Measurements from ENCODE around the gene C2CD4C.

The C2CD4C gene, protein sequence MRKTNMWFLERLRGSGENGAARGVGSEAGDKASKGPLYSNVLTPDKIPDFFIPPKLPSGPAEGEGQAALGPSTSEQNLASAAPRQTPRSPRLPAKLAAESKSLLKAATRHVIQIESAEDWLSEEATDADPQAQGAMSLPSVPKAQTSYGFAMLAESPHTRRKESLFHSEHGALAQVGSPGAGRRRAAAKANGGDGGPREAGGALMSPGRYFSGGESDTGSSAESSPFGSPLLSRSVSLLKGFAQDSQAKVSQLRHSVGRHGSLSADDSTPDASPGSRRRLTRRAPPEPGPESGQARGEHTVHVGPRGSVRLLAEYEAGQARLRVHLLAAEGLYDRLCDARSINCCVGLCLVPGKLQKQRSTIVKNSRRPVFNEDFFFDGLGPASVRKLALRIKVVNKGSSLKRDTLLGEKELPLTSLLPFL
- total RNA-seq: 0 reads per million in 3 donors

DNA sequence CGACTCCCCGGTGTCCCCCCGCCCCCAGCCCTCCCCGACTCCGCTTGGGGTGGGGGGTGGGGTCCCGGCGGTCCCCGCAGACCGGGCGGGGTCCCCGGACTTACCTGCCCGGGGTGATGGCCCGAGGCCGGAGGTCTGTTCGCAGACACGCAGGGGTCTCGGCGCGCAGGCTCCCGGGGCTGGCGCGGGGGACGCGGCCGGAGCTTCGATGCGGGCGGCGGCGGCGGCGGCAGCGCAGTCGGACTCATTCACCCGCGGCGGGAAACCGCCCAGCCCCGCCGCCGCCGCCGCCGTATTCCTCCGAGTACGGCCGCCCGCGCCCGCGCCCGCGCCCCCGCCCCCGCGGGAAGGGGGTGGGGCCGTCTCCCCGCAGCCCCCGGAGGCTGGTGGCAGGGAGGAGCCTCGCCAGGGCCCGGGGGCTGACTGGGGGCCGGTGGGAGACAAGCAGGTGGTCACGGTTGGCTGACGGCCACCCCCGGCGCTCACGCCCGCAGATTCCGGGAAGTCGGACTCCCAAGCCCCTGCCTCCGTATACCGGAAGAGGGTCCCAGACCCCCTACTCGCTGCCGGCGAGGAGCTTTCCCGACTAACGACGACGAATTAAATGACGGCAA is at the start of gene C2CD4C:
C2CD4C (minus strand) TSS at position 246 of the 614 bp plus-strand sequence. CDS start 786 bp downstream, outside the sequence.
- H3K4me3 ChIP-seq (ENCODE audit: insufficient read depth, low read depth, low read length, poor library complexity, severe bottlenecking): peak within 1 kb of the TSS; percentile 48
- no peaks in the 10 kb centered on the region for H3K36me3 ChIP-seq (ENCODE audit: control insufficient read depth, insufficient read depth, low read length)
- H3K9me3 ChIP-seq (ENCODE audit: control insufficient read depth, low read length): no peaks in the 10 kb centered on the region
- no peak within 1 kb of the TSS for H3K27ac ChIP-seq (ENCODE audit: insufficient read depth, low read length, poor library complexity, severe bottlenecking)
- H3K4me1 ChIP-seq (ENCODE audit: control insufficient read depth, insufficient read depth, low read length, poor library complexity, severe bottlenecking): peaks cover 18% of the 10 kb centered on the region
- no peak for DNase-seq
- H3K27me3 ChIP-seq (replicated peaks; ENCODE audit: control insufficient read depth, insufficient read depth, low read length, poor library complexity, severe bottlenecking): peaks cover 11% of the 10 kb centered on the region

DNA sequence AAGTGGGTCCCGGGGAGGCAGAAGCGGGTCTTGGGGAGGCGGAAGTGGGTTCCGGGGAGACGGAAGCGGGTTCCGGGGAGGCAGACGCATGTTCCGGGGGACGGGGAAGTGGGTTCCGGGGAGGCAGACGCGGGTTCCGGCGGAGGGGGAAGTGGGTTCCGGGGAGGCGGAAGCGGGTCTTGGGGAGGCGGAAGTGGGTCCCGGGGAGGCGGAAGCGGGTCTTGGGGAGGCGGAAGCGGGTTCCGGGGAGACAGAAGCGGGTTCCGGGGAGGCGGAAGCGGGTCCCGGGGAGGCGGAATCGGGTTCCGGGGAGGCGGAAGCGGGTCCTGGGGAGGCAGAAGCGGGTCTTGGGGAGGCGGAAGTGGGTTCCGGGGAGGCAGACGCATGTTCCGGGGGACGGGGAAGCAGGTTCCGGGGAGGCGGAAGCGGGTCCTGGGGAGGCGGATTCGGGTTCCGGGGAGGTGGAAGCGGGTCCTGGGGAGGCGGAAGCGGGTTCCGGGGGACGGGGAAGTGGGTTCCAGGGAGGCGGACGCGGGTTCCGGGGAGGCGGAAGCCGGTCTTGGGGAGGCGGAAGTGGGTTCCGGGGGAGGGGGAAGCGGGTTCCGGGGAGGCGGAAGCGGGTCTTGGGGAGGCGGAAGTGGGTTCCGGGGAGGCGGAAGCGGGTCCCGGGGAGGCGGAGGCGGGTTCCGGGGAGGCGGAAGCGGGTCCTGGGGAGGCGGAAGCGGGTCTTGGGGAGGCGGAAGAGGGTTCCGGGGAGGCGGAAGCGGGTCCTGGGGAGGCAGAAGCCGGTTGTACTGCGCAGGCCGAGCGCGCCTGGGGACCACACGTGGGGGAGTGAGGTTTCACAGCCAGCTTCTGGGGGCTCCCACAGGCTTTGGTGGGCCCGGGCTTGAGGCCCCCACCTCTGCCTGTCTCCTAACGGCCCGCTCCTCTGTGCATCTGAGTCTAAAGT is 49.4 kb upstream of the C2CD4C start:
- H3K4me3 ChIP-seq (ENCODE audit: insufficient read depth, low read depth, low read length, poor library complexity, severe bottlenecking): no peak overlapping the region
- H3K27me3 ChIP-seq (replicated peaks; ENCODE audit: control insufficient read depth, insufficient read depth, low read length, poor library complexity, severe bottlenecking): peaks cover 27% of the 10 kb centered on the region
- H3K4me1 ChIP-seq (ENCODE audit: control insufficient read depth, insufficient read depth, low read length, poor library complexity, severe bottlenecking): peaks cover 9% of the 10 kb centered on the region
- H3K9me3 ChIP-seq (ENCODE audit: control insufficient read depth, low read length): no peaks in the 10 kb centered on the region
- no peak overlapping the region for H3K27ac ChIP-seq (ENCODE audit: insufficient read depth, low read length, poor library complexity, severe bottlenecking)
- no peak for DNase-seq
- no peaks in the 10 kb centered on the region for H3K36me3 ChIP-seq (ENCODE audit: control insufficient read depth, insufficient read depth, low read length)

DNA sequence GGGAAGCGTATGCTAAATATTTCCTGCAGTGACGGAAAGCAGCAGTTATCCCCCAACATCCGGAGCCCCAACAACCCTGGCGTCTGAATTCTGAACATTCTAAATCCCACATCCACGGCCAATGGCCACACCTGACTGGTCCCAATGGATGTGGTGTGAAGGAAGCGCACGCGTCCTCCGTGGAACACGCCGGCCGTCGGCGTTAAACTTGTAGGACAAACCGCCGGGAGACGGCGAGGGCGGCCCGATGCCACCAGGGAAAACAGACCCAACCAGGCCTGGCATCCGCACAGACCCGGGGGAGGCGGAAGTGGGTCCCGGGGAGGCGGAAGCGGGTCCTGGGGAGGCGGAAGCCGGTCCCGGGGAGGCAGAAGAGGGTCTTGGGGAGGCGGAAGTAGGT is 48.7 kb upstream of the C2CD4C start:
- Histone ChIP-seq H3K27ac (ENCODE audit: insufficient read depth, low read length, poor library complexity, severe bottlenecking) (no peak overlapping the region), H3K9me3 (ENCODE audit: control insufficient read depth, low read length) (no peaks in the 10 kb centered on the region), H3K36me3 (ENCODE audit: control insufficient read depth, insufficient read depth, low read length) (no peaks in the 10 kb centered on the region), H3K4me1 (ENCODE audit: control insufficient read depth, insufficient read depth, low read length, poor library complexity, severe bottlenecking) (peaks cover 9% of the 10 kb centered on the region), H3K4me3 (ENCODE audit: insufficient read depth, low read depth, low read length, poor library complexity, severe bottlenecking) (no peak overlapping the region), H3K27me3 (replicated peaks; ENCODE audit: control insufficient read depth, insufficient read depth, low read length, poor library complexity, severe bottlenecking) (peaks cover 26% of the 10 kb centered on the region)
- DNase-seq: no peak

DNA sequence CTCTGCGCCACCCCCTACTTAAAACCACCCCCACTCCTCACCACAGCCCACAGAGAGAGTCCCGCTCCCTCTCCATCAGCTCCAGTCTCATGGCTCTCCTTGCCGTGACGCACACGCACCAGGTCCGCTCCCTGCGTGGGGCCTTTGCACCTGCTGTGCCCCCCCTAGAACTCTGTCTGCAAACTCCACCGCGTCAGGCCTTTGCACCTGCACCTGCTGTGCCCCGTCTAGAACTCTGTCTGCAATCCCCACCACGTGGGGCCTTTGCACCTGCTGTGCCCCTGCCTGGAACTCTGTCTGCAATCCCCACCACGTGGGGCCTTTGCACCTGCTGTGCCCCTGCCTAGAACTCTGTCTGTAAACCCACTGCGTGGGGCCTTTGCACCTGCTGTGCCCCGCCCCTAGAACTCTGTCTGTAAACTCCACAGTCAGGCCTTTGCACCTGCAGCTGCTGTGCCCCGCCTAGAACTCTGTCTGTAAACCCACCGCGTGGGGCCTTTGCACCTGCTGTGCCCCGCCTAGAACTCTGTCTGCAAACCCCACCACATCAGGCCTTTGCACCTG is 47.7 kb upstream of the C2CD4C start:
- H3K27ac ChIP-seq (ENCODE audit: insufficient read depth, low read length, poor library complexity, severe bottlenecking): no peak overlapping the region
- H3K4me1 ChIP-seq (ENCODE audit: control insufficient read depth, insufficient read depth, low read length, poor library complexity, severe bottlenecking): peaks cover 5% of the 10 kb centered on the region
- no peaks in the 10 kb centered on the region for H3K36me3 ChIP-seq (ENCODE audit: control insufficient read depth, insufficient read depth, low read length)
- H3K9me3 ChIP-seq (ENCODE audit: control insufficient read depth, low read length): no peaks in the 10 kb centered on the region
- DNase-seq: no peak
- no peak overlapping the region for H3K4me3 ChIP-seq (ENCODE audit: insufficient read depth, low read depth, low read length, poor library complexity, severe bottlenecking)
- peaks cover 16% of the 10 kb centered on the region for H3K27me3 ChIP-seq (replicated peaks; ENCODE audit: control insufficient read depth, insufficient read depth, low read length, poor library complexity, severe bottlenecking)

DNA sequence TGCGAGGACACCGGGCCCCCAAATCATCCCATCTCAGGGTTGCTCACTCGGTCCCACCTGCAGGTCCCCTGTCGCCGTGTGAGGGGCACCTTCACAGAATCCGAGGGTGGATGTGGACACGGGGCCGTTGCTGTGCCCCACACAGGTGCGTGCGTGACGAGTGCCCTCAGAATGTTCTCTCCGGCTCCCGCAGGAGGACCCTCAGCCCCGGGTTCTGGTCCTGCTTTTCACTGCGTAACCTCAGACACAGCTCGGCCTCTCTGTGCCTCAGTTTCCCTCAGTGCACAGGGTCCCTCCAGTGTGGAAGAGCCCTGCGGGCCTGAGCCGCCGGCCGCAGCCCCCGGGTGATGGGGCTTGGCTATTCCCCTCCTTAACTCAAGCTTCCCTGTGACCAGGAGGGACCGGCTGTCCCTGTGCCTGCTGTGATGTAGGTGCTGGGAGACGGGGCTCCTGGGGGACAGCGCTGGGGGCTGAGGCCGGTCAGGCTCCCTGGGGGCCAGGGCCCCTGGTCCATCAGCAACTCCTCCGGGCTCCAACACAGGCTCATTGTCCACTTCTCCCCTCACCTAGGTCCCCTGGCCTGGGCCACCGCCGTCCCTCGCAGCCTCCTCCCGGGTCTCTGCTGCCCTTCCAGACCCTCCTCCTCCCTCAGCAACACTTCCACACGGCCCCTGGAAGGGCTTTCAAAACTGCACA is 47.1 kb upstream of the C2CD4C start:
- no peak for DNase-seq
- Histone ChIP-seq H3K9me3 (ENCODE audit: control insufficient read depth, low read length) (no peaks in the 10 kb centered on the region), H3K27ac (ENCODE audit: insufficient read depth, low read length, poor library complexity, severe bottlenecking) (no peak overlapping the region), H3K4me1 (ENCODE audit: control insufficient read depth, insufficient read depth, low read length, poor library complexity, severe bottlenecking) (no peaks in the 10 kb centered on the region), H3K36me3 (ENCODE audit: control insufficient read depth, insufficient read depth, low read length) (no peaks in the 10 kb centered on the region), H3K27me3 (replicated peaks; ENCODE audit: control insufficient read depth, insufficient read depth, low read length, poor library complexity, severe bottlenecking) (peaks cover 10% of the 10 kb centered on the region), H3K4me3 (ENCODE audit: insufficient read depth, low read depth, low read length, poor library complexity, severe bottlenecking) (no peak overlapping the region)

DNA sequence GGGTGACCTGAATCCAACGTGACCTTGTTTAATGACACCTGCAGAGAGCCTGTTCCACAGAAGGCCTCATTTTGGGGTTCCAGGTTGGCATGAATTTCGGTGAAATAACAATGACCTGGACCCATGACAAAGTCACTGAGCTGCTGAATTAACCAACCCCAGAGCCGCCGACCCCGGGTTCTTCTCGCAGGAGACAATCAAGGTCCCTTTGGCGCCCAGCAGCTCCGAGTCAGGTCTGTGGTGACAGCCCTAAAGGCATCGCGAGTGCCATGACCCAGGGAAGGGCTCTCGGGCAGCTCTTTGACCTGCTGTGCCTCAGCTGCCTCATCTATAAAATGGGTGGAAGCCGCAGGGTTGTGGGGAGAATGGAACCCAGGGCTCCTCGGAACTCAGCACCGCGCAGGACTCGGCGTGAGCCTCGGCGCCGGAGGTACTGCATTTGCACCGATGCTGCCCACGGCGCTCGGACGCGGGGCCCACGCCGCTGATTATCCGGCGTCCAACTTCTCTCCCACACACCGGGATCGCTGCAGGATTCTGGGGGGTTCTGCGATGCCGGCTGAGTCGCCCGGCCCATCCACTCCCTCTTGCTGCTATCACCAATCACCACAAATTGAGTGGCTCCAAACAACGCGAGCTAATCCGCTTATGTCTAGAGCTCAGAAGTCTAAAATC is 46.2 kb upstream of the C2CD4C start:
- Histone ChIP-seq H3K9me3 (ENCODE audit: control insufficient read depth, low read length) (no peaks in the 10 kb centered on the region), H3K27me3 (replicated peaks; ENCODE audit: control insufficient read depth, insufficient read depth, low read length, poor library complexity, severe bottlenecking) (peaks cover 9% of the 10 kb centered on the region), H3K4me3 (ENCODE audit: insufficient read depth, low read depth, low read length, poor library complexity, severe bottlenecking) (no peak overlapping the region), H3K36me3 (ENCODE audit: control insufficient read depth, insufficient read depth, low read length) (no peaks in the 10 kb centered on the region), H3K4me1 (ENCODE audit: control insufficient read depth, insufficient read depth, low read length, poor library complexity, severe bottlenecking) (no peaks in the 10 kb centered on the region), H3K27ac (ENCODE audit: insufficient read depth, low read length, poor library complexity, severe bottlenecking) (no peak overlapping the region)
- DNase-seq: no peak

DNA sequence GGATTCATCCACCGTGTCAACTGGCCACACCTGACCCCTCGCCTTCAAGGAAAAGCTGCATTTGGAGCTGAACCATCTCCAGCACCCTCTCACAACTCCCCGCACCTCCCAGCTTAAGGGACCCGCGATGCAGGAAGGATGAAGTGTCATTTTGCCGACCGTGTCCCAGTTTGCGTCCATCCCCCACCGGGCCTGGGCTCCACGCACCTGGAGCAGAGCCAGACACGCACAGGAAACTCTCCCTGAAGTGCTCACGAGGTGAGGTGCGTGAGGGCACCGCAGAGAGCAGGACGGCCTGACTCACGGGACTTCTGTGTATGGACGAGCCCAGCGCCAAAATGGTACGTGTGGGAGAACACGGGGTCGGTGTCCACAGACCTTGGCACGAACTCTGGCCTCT is 44.7 kb upstream of the C2CD4C start:
- H3K4me3 ChIP-seq (ENCODE audit: insufficient read depth, low read depth, low read length, poor library complexity, severe bottlenecking): no peak overlapping the region
- no peaks in the 10 kb centered on the region for H3K9me3 ChIP-seq (ENCODE audit: control insufficient read depth, low read length)
- H3K4me1 ChIP-seq (ENCODE audit: control insufficient read depth, insufficient read depth, low read length, poor library complexity, severe bottlenecking): no peaks in the 10 kb centered on the region
- H3K27ac ChIP-seq (ENCODE audit: insufficient read depth, low read length, poor library complexity, severe bottlenecking): no peak overlapping the region
- no peaks in the 10 kb centered on the region for H3K27me3 ChIP-seq (replicated peaks; ENCODE audit: control insufficient read depth, insufficient read depth, low read length, poor library complexity, severe bottlenecking)
- no peak for DNase-seq
- no peaks in the 10 kb centered on the region for H3K36me3 ChIP-seq (ENCODE audit: control insufficient read depth, insufficient read depth, low read length)

DNA sequence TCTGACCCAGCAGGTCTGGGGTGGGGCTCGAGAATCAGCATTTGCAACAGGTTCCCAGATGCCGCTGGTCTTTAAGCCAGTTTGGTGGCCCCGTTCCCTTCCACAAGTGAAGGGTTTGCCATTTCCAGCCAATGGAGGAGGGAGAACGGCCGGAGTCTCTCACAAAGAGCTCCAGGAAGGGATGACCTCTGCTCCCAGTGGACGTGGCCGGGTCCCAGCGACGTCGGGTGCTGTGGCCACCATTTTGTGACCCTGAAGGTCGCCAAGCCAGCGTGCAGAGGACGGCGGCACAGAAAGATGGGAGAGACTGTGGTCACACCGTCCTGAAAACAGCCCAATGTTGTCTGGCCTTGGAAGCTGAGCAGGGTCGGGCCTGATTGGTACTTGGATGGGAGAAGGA is 43.9 kb upstream of the C2CD4C start:
- Histone ChIP-seq H3K27ac (ENCODE audit: insufficient read depth, low read length, poor library complexity, severe bottlenecking) (no peak overlapping the region), H3K27me3 (replicated peaks; ENCODE audit: control insufficient read depth, insufficient read depth, low read length, poor library complexity, severe bottlenecking) (no peaks in the 10 kb centered on the region), H3K4me1 (ENCODE audit: control insufficient read depth, insufficient read depth, low read length, poor library complexity, severe bottlenecking) (no peaks in the 10 kb centered on the region), H3K9me3 (ENCODE audit: control insufficient read depth, low read length) (no peaks in the 10 kb centered on the region), H3K4me3 (ENCODE audit: insufficient read depth, low read depth, low read length, poor library complexity, severe bottlenecking) (no peak overlapping the region), H3K36me3 (ENCODE audit: control insufficient read depth, insufficient read depth, low read length) (no peaks in the 10 kb centered on the region)
- DNase-seq: no peak

Data from effector memory CD4-positive, alpha-beta T cell (primary cell).